Transverse colon (tissue), 4 donors: ENCODE measurements around the gene FGF3.

Source experiments
- EP300 ChIP-seq: sonication (generic); formaldehyde crosslinking; IDR thresholded peaks from one replicate; pipeline ENCODE4 v1.6.1; 2017; ENCODE audit warnings: antibody characterized with exemption, low read depth
- POLR2A ChIP-seq: fragments of 450-650 bp; IDR thresholded peaks from one replicate; pipeline ENCODE4 v1.6.1; 2016; ENCODE audit warnings: antibody characterized with exemption, mild to moderate bottlenecking, moderate library complexity
- POLR2AphosphoS5 ChIP-seq, 3 donors: sonication (generic); formaldehyde crosslinking; IDR thresholded peaks; one replicate each; pipeline ENCODE4 v1.6.1; 2016; ENCODE audit warnings: antibody characterized with exemption in 3 of 3
- TF ChIP-seq, protein P1 (sequence below), 5 experiments: fragments of 200-600 bp in 3 of 5; fragments of 450-650 bp in 2 of 5; sonication (generic) in 3 of 5; IDR thresholded peaks; 1 replicate in 2 of 5; 2 replicates in 3 of 5; pipeline ENCODE4 v1.5.1; 2016 to 2017; ENCODE audit warnings: antibody characterized with exemption in 5 of 5, inconsistent platforms in 3 of 5, mild to moderate bottlenecking in 2 of 5, moderate library complexity in 1 of 5

- TF ChIP-seq, protein P1, sequence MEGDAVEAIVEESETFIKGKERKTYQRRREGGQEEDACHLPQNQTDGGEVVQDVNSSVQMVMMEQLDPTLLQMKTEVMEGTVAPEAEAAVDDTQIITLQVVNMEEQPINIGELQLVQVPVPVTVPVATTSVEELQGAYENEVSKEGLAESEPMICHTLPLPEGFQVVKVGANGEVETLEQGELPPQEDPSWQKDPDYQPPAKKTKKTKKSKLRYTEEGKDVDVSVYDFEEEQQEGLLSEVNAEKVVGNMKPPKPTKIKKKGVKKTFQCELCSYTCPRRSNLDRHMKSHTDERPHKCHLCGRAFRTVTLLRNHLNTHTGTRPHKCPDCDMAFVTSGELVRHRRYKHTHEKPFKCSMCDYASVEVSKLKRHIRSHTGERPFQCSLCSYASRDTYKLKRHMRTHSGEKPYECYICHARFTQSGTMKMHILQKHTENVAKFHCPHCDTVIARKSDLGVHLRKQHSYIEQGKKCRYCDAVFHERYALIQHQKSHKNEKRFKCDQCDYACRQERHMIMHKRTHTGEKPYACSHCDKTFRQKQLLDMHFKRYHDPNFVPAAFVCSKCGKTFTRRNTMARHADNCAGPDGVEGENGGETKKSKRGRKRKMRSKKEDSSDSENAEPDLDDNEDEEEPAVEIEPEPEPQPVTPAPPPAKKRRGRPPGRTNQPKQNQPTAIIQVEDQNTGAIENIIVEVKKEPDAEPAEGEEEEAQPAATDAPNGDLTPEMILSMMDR (IDR thresholded peaks at IDR 0.05), result no peak
- no peak for TF ChIP-seq POLR2A
- no peak for TF ChIP-seq EP300
- no peak for TF ChIP-seq POLR2AphosphoS5 (IDR thresholded peaks at IDR 0.05)
Measured at GRCh38 chr11:69832561-69833413, 13.6 kb upstream of the FGF3 start.
